Measurements from ENCODE around the gene ACTR3C.

Gene ACTR3C

GRCh38 chr7:150322833-150323681 lies at the start of gene ACTR3C, which contains the start of gene LRRC61:
Gene ACTR3C (minus strand): TSS chr7:150323545. CDS start chr7:150295296, 28,249 bp downstream.
Gene LRRC61 (plus strand): TSS chr7:150323355. CDS start chr7:150336862, 13,507 bp downstream.
- no peaks in the 10 kb centered on the region for H3K27me3 Mint-ChIP-seq
- no peaks in the 10 kb centered on the region for H3K9me3 Mint-ChIP-seq
- peak within 1 kb of the TSS; percentile 99 for H3K27ac Mint-ChIP-seq
- peak within 1 kb of the TSS; percentile 95 for H3K4me3 Mint-ChIP-seq
- H3K4me1 Mint-ChIP-seq (ENCODE audit: low read depth), result peaks cover 54% of the 10 kb centered on the region
- H3K36me3 Mint-ChIP-seq (ENCODE audit: low read depth), result peaks cover 31% of the 10 kb centered on the region

- Mint-ChIP-seq H3K36me3 (ENCODE audit: low read depth) (peaks cover 30% of the 10 kb centered on the region), H3K27ac (no peak overlapping the region), H3K4me1 (ENCODE audit: low read depth) (peaks cover 64% of the 10 kb centered on the region), H3K27me3 (no peaks in the 10 kb centered on the region), H3K4me3 (no peak overlapping the region), H3K9me3 (no peaks in the 10 kb centered on the region)
Measured at GRCh38 chr7:150372271-150373048, 49.1 kb upstream of the ACTR3C start.

GRCh38 chr7:150371996-150372270 lies 48.6 kb upstream of the ACTR3C start:
- H3K9me3 Mint-ChIP-seq, result no peaks in the 10 kb centered on the region
- H3K27me3 Mint-ChIP-seq, result no peaks in the 10 kb centered on the region
- H3K4me1 Mint-ChIP-seq (ENCODE audit: low read depth), result peaks cover 64% of the 10 kb centered on the region
- peaks cover 30% of the 10 kb centered on the region for H3K36me3 Mint-ChIP-seq (ENCODE audit: low read depth)
- H3K27ac Mint-ChIP-seq, result no peak overlapping the region
- no peak overlapping the region for H3K4me3 Mint-ChIP-seq

- Mint-ChIP-seq H3K27me3 (no peaks in the 10 kb centered on the region), H3K4me1 (ENCODE audit: low read depth) (peaks cover 61% of the 10 kb centered on the region), H3K4me3 (no peak overlapping the region), H3K36me3 (ENCODE audit: low read depth) (peaks cover 30% of the 10 kb centered on the region), H3K27ac (peak overlapping the region; percentile 41), H3K9me3 (no peaks in the 10 kb centered on the region)
Measured at GRCh38 chr7:150371131-150371995, 48.0 kb upstream of the ACTR3C start.

- peak overlapping the region; percentile 92 for H3K4me3 Mint-ChIP-seq
- H3K9me3 Mint-ChIP-seq, result no peaks in the 10 kb centered on the region
- peaks cover 27% of the 10 kb centered on the region for H3K36me3 Mint-ChIP-seq (ENCODE audit: low read depth)
- no peaks in the 10 kb centered on the region for H3K27me3 Mint-ChIP-seq
- H3K4me1 Mint-ChIP-seq (ENCODE audit: low read depth), result peaks cover 61% of the 10 kb centered on the region
- peak overlapping the region; percentile 41 for H3K27ac Mint-ChIP-seq
Measured at GRCh38 chr7:150370612-150371071, 47.3 kb upstream of the ACTR3C start.

- H3K36me3 Mint-ChIP-seq (ENCODE audit: low read depth), result peaks cover 27% of the 10 kb centered on the region
- H3K27me3 Mint-ChIP-seq, result no peaks in the 10 kb centered on the region
- no peaks in the 10 kb centered on the region for H3K9me3 Mint-ChIP-seq
- peak overlapping the region; percentile 92 for H3K4me3 Mint-ChIP-seq
- peak overlapping the region; percentile 95 for H3K27ac Mint-ChIP-seq
- H3K4me1 Mint-ChIP-seq (ENCODE audit: low read depth), result peaks cover 61% of the 10 kb centered on the region
Measured at GRCh38 chr7:150369748-150370501, 46.6 kb upstream of the ACTR3C start.

- peak overlapping the region; percentile 95 for H3K27ac Mint-ChIP-seq
- H3K9me3 Mint-ChIP-seq, result no peaks in the 10 kb centered on the region
- no peaks in the 10 kb centered on the region for H3K27me3 Mint-ChIP-seq
- peaks cover 61% of the 10 kb centered on the region for H3K4me1 Mint-ChIP-seq (ENCODE audit: low read depth)
- peaks cover 20% of the 10 kb centered on the region for H3K36me3 Mint-ChIP-seq (ENCODE audit: low read depth)
- peak overlapping the region; percentile 92 for H3K4me3 Mint-ChIP-seq
Measured at GRCh38 chr7:150368884-150369747, 45.8 kb upstream of the ACTR3C start.

- Mint-ChIP-seq H3K4me1 (ENCODE audit: low read depth) (peaks cover 62% of the 10 kb centered on the region), H3K36me3 (ENCODE audit: low read depth) (peaks cover 13% of the 10 kb centered on the region), H3K4me3 (peak within 1 kb of the TSS; percentile 92), H3K27ac (peak within 1 kb of the TSS; percentile 95), H3K9me3 (no peaks in the 10 kb centered on the region), H3K27me3 (no peaks in the 10 kb centered on the region)
Measured at GRCh38 chr7:150368096-150368883, 44.9 kb upstream of the ACTR3C start, which contains the start of gene REPIN1. Gene REPIN1 (plus strand): TSS chr7:150368822. CDS start chr7:150369712, 890 bp downstream.

GRCh38 chr7:150367677-150368095 lies 44.3 kb upstream of the ACTR3C start:
- Mint-ChIP-seq H3K9me3 (no peaks in the 10 kb centered on the region), H3K27me3 (no peaks in the 10 kb centered on the region), H3K4me3 (peak overlapping the region; percentile 83), H3K27ac (peak overlapping the region; percentile 92), H3K36me3 (ENCODE audit: low read depth) (peaks cover 9% of the 10 kb centered on the region), H3K4me1 (ENCODE audit: low read depth) (peaks cover 59% of the 10 kb centered on the region)

- no peak overlapping the region for H3K4me3 Mint-ChIP-seq
- no peaks in the 10 kb centered on the region for H3K9me3 Mint-ChIP-seq
- H3K27ac Mint-ChIP-seq, result peak overlapping the region; percentile 75
- peaks cover 5% of the 10 kb centered on the region for H3K36me3 Mint-ChIP-seq (ENCODE audit: low read depth)
- peaks cover 58% of the 10 kb centered on the region for H3K4me1 Mint-ChIP-seq (ENCODE audit: low read depth)
- no peaks in the 10 kb centered on the region for H3K27me3 Mint-ChIP-seq
Measured at GRCh38 chr7:150365673-150366398, 42.5 kb upstream of the ACTR3C start.

GRCh38 chr7:150365194-150365593 lies 41.8 kb upstream of the ACTR3C start:
- Mint-ChIP-seq H3K4me1 (ENCODE audit: low read depth) (peaks cover 52% of the 10 kb centered on the region), H3K9me3 (peaks cover under 1% of the 10 kb centered on the region), H3K4me3 (no peak overlapping the region), H3K36me3 (ENCODE audit: low read depth) (no peaks in the 10 kb centered on the region), H3K27ac (no peak overlapping the region), H3K27me3 (no peaks in the 10 kb centered on the region)

GRCh38 chr7:150363872-150364271 lies 40.5 kb upstream of the ACTR3C start:
- Mint-ChIP-seq H3K27ac (no peak overlapping the region), H3K4me3 (no peak overlapping the region), H3K4me1 (ENCODE audit: low read depth) (peaks cover 52% of the 10 kb centered on the region), H3K36me3 (ENCODE audit: low read depth) (no peaks in the 10 kb centered on the region), H3K9me3 (peaks cover 4% of the 10 kb centered on the region), H3K27me3 (no peaks in the 10 kb centered on the region)

All from stimulated activated naive CD8-positive, alpha-beta T cell treated with anti-CD3 and anti-CD28 coated beads, Interleukin-15, Interleukin-2, amounts not matched to agents 100 ng/mL and 50 ng/mL, for 24 hours (primary cell).